Pulmonary artery endothelial cell (primary cell): Measurements from ENCODE around the gene PEX5L. TPM values are rescaled to one million over a fixed set of nuclear protein-coding genes. Genes with fewer than 3 reads are reported as not detected.
"Not testable (repeated sequence)": the region's sequence is repeated elsewhere in the genome, so short reads cannot be mapped to it uniquely, and the experiment has no call there.

Source experiments
- DNase-seq: peaks from one replicate; pipeline ENCODE4 v3.0.0-alpha.2; 2011; ENCODE audit warnings: low read depth, low spot score
- total RNA-seq: library from RNA; depleted of rRNA; stranded (reverse); fragments of >200 nt; gene quantifications from 2 replicates; pipeline ENCODE4 v1.2.3, GENCODE V29; 2014

The PEX5L gene, protein sequence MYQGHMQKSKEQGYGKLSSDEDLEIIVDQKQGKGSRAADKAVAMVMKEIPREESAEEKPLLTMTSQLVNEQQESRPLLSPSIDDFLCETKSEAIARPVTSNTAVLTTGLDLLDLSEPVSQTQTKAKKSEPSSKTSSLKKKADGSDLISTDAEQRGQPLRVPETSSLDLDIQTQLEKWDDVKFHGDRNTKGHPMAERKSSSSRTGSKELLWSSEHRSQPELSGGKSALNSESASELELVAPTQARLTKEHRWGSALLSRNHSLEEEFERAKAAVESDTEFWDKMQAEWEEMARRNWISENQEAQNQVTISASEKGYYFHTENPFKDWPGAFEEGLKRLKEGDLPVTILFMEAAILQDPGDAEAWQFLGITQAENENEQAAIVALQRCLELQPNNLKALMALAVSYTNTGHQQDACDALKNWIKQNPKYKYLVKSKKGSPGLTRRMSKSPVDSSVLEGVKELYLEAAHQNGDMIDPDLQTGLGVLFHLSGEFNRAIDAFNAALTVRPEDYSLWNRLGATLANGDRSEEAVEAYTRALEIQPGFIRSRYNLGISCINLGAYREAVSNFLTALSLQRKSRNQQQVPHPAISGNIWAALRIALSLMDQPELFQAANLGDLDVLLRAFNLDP
- not detected in 2 replicates for total RNA-seq

DNA sequence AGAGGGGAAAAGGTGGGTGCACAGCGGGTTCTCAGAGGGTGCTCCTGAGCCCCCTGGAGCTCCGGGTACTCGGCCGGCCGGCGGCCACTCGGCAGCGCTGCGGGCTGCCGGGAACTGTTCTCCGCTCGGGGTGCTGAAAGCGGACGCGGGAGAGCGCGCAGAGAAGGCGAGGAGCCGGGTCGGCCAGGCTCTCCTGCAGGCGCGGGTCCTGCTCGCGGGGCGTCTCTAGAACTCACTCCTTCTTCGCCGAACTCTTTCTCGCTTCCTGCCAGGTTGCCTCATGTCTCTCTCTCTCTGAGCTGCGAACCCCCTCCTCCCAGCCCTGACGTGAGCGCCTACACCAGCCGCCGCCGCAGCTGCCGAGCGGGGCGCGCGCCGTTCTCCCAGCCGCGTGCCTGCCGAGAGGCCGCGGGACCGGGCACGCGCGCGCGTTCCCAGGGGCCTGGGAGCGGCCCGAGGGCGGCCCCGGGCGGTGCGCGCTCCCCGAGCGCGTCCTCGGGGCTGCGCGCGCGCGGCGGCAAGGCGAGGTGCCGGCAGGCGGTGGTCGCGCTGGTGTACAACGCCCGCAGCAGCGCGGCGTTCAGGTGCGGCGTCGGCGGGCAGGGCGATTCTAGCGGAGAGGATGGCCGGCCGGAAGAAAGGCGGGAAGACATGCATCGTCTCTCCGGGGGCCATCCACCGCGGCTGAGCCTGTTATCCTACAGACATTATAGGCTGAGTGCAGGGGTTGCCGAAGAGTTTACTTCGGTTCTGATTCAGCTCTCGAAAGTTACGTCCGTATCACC, at the start of gene PEX5L:
Gene PEX5L, minus strand, starts transcription at position 267 of the 785 bp plus-strand sequence. CDS start 338 bp downstream, outside the sequence.
- DNase-seq = no peak

DNA sequence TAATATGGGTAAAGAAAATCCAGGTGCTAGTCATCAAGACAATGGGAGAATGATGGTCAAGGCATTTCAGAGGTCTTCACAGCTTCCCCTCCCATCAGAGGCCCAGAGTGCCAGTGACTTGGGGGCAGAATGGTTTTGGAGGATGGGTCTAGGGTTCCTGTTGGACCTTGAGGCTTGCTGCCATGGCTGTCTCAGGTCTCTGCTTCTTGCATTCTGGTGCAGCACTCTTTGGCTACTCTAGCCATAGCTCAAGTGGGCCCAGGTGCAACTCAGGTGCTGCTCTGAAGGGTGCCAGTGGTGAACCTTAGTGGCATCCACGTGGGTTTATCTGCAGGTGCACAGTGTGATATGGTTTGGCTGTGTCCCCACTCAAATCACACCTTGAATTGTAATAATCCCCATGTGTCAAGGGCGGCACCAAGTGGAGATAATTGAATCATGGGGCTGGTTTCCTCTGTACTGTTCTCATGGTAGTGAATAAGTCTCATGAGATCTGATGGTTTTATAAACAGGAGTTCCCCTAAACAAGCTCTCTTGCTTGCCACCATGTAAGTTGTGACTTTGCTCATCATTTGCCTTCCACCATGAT, 48.5 kb upstream of the PEX5L start:
- no peak for DNase-seq

DNA sequence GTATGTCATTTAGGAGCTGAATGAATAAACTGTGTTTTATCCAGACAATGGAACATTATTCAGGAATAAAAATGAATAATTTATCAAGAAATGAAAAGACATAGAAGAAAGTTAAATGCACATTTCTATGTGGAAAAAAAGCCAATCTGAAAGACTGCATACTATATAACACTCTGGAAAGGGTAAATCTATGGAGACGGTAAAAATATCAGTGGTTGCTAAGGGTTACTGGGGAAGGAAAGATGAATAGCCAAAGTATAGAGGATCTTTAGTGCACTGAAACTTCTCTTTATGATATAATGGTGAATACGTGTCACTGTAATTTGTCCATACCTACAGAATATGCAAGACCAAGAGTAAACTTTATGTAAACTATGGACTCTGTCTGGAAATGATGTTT, 46.0 kb upstream of the PEX5L start:
- DNase-seq = no peak

DNA sequence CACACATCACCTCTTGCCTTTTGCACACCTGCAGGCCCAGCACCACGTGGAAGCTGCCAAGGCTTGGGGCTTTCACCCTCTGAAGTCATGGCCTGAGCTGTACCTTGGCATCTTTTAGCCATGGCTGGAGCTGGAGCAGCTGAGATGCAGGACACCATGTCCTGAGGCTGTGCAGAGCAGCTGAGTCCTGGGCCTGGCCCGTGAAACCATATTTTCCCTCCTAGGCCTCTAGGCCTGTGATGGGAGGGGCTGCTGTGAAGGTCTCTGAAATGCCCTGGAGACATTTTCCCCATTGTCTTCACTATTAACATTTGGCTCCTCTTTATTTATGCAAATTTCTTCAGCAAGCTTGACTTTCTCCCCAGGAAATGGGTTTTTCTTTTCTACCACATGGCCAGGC, 41.9 kb upstream of the PEX5L start:
- DNase-seq = no peak

DNA sequence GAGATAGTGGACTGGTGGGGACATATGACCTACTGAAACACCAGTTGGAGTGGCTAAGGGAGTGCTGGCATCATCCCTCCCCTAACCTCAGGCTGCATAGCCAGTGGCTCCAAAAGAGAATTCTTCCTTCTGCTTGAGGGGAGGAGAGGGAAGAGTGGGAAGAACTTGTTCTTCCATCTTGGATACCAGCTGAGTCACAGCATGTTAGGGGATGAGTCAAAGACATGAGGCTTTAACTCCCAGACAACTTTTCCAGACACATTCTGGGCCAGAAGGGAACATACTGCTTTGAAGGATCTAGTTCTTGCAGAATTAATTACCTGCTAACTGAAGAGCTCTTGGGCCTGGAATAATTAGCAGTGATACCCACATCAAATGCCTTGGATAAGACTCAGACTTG, 36.8 kb upstream of the PEX5L start:
- no peak for DNase-seq

DNA sequence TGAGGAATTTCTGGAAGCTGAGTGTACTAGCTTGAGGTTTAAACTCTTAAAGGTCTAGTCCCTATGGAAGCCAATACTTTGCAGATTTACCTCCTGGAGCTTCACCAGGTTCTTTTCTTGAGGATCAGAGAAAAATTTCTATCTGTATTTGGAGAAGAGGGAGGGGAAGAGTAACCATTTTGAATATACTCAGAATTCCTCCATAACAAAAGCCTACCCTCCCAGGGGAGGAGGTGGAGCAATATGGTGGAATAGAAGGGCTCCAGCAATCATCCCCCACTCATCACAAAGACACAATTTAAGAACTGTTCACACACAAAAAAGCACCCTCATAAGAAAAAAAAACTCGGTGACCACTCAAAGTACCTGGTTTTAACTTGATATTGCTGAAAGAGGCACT, 36.0 kb upstream of the PEX5L start:
- DNase-seq = no peak

DNA sequence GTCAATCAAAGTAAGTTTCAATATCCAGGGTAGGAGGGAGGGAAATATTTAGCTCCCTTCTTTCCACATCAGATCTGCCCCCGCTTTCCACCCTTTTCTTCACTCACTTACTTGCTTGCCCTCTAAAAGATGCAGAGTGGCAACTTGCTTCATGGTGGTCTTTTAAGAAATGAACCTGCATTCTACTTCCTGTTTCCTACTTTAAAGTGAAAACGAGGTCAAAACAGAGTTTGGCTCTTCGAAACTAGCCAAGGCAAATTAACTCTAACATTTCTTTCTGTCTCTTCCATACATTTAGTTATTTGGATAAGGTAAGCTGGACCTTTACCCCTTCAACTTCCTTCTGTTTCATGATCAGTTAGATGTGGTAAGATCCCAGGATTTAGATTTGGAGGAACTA, 34.2 kb upstream of the PEX5L start:
- no peak for DNase-seq

DNA sequence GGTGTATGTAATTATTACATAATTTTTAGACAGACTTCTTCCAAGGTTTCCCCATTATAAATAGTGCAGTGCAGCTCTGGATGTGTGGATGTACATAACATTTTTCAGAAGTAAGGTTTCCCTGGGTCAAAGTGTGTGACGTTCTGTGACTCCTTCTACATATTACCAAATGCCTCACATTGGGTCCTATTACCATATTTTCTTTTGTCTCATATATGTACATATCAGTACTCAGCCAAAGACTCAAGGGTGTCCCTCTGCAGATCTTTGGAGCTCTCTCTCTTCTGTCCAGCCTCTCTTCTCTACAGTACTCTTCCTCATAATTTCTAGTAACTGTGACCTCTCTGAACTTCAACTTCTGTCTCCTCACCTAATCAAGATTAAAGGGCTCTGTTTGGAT, 31.3 kb upstream of the PEX5L start:
- DNase-seq = no peak

DNA sequence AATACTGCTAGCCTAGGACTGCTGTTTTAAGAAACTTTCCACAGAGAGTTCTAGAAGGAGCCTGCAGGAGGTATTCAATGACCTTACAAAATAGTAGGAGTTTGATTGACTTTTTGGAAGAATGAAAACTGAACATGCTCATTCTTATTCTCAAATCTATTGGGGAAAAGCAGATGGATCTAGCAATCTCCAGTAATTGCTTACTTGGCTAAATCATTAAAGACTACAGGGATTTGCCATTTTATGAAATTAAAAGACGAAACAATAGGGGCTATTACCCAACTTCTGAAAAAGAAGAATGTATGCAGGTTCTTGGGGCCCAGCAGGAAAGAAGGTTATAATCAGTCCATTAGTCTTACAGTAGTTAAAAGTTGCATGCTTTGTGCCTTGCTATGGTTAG, 29.9 kb upstream of the PEX5L start:
- no peak for DNase-seq

DNA sequence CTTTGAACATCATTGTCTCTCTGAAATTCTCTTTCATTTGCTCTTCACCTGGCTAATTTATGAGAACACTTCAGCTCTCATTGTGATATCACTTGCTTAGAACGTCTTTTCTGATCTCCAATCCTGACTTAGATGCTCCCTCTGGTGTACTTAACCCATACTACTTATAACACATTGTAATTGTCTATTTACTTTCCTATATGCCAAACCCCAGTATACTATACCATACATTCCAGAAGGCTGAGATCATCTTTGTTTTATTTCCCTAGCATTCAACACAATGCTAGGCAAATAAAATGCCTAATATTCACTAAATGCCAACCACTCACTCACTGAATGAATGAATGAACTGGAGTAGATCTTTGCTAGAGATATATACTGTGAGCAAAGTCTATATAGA, 27.0 kb upstream of the PEX5L start:
- DNase-seq = no peak

DNA sequence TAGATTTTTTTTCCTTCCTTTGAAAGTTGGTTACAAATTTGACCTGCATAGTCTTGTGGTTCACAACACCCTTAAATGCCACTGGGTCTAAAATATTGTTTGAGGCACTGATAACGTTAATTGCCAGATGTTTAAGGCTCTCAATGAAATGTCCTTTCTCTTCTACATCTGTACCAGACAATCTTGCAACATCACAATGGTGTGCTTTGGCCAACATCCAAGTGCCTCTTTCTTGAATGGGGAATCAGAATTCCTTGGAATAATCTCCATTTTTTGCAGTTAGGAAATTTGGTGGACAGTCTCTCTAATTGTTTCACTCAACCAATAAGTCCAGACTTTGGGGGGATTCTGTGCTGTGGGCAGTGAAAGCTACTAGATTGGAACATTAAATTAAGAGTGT, 26.0 kb upstream of the PEX5L start:
- no peak for DNase-seq

DNA sequence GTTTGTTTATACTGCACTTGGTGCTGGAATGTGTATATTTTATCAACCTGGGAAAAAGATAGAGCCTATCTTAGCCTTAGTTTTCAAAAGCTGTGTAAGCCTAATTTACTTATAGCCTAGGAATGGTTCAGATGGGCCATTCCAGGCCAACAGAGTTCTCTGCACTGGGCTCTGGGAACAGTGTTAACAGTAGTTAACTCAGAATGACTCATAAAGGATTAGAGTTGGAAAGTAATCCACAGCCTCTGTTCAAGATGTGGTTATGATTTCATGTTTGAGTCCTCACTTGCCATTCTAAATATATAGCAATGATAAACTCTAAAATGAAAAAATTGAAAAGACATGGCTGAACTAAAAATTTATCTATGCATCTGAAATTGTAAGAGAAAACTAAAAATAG, 22.6 kb upstream of the PEX5L start:
- no peak for DNase-seq

DNA sequence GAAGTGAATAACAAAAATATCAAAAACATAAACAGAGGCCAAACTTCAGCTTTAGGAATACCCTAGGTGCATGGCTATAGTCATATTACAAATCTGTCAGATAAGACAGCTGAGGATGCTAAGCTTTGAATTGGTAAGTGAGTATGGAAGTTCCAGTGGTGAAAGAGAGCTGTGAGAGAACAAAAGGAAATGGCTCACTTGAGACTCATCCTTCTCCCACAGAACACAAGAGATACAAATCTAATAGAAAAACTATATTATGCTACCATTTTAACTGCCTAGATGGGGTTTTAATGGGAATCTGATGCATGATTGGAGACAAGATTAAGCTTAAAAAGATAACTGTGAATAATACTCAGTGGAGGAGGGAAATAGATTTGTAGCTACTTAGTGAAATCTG, 21.5 kb upstream of the PEX5L start:
- DNase-seq = no peak

DNA sequence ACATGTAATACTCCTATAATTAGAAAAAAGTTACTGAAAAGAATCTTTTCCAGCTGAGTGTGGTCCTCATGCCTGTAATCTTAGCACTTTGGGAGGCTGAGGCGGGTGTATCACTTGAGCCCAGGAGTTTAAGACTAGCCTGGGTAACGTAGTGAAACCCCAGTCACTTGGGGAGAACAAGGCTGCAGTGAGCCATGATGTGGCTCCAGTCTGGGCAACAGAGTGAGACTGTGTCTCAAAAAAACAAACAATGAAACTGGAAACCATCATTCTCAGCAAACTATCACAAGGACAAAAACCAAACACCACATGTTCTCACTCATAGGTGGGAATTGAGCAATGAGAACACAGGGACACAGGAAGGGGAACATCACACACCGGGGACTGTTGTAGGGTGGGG, 18.9 kb upstream of the PEX5L start:
- DNase-seq = not testable (repeated sequence)

DNA sequence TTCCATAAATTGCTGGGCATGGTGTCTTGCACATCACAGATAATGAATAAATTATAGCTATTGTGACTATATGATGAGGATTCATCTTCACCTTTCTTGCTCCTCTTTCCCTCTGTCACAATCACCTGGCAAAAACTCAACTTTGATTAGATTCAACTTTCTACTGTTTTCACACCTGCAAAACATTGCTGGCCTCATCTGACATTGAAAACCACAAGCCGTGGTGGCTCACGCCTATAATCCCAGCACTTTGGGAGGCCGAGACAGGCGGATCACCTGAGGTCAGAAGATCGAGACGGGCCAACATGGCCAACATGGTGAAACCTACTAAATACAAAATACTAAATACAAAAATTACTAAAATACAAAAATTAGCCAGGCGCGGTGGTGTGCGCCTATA, 12.7 kb upstream of the PEX5L start:
- DNase-seq = no peak

DNA sequence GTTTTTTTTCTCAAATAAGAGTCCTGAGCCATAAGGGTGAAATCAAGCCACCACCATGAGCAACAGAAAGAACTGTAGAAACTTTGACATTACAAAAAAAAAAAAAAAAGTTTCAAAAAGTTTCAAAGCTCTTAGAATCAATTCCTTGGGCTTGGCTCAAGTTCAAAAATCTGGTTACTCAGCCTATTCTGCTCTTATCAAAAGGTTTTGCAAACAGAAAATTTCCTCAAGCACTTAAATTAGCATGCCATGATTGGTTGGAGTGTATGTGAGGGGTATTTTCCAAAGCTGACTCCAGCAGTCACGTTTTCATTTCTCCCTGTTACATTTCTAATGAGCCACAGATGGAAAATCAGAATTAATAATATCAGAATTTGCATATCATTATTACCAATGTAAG, 12.1 kb upstream of the PEX5L start:
- DNase-seq = no peak

DNA sequence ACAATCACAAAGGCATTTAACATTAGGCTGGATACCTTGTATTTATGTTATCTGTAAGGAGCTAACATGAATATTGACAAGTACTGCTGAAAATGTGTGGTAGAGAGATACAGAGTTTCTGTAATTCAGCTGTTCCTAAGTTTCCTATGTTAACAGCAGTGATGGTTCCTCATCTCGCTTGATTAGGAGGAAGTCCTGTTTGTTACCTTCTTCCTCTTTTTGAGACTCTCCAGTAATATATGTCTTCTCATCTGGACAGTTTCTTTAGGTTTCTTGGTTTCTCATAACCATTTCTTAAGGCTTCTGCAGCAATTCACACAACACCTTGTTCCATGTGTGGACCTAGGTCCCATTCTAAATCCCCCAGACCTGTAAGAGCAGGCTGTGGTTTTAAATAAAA, 11.4 kb upstream of the PEX5L start:
- no peak for DNase-seq

DNA sequence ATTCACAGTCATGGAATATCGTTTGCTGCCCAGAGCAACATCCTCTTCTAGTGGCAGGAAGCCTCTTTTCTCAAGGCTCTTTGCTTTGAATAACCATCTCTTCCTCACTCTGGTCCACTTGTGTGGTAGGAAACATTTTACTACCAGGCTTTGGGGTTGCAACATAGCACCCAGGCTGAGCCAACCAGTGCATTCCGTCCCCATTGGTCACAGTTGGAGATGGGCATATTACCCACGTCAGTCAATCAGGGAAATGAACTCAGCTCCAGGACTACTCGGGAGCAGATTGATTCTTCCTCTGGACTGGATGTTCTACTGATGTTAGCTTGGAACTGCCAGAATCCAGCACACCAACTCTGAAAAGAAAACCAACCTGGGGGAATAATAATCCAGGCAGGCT, 4.2 kb upstream of the PEX5L start:
- DNase-seq = no peak

DNA sequence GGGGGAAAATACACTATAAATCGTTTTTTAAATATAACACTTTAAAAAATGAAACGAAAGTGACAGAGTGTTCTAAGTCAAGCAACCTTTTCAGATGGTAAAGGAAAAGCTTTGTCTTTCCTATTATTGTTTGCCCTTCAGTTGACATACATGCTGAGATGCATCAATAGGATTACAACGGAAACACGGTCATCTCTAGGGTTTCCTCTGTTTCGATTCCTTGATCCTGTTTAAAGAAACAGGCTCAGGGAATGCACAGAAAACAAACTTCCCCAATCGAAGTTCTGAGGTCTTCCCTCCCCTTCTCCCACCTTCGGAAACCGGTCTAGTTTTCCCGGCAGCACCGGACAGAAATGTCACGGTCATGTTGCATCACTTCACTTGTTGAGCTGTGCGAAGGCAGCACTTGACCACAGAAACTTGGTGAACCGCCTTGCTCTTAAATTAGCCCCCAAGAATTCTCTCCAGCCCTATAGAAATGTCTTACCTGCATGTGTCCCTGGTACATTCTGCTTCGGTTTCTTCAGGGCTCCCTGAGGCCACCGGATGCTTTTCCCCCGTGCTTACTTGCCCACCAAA, 556 bp downstream of the PEX5L start:
- DNase-seq = no peak

DNA sequence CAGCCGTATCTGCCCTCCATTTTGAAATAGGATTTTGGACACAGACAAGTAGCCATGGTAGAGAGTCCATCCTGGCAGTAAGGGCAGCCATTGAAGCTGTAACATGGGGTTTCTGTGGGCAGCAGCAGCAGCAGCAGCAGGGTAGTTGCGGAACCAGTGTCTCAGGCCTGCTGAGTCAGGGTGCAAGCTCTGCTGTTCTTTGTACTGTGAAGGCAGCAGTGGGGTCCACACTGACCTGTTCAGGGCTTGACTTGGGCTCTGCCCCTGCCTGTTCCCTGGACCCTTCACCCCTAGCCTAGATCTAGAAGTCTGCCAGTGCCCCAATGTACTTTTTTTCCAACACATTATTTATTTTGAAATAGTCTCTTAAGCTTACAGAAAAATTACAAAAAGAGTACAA, 9.7 kb downstream of the PEX5L start:
- no peak for DNase-seq

DNA sequence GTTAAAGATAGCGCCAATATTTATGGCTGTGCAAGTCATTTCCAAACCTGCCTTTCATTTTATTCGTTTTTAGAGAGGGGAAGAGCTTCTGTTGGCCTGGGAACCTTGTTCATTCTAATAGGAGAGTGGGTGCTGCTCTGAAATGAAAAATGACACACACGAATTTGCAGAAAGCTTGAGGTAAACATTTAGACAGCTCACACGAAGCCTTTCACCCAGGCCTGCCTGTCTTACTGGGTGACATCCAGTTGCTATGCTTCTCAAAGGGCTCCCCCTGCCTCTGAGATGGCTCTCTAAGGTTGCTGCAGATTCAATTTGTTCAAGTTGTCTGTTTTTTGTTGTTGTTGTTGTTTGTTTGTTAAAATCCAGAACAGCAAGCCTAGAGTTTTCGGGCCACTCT, 18.2 kb downstream of the PEX5L start:
- no peak for DNase-seq

DNA sequence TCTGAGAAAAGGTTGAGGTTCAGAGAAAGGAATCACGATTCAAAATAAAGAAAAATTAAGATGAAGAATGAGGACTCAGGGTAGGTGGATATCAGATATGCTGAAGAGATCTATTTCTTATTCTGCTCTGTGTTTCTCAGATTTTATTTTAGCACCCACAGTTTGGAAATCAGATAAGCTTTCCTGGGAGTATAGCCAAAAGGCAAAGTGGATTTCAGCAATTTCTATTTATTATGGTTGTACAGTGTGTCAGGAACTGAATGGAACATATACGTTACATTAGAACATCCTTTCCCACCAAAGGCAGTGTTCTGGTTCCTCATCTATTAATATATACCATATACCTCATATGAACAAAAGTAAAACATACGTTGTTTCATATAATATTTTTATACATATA, 18.9 kb downstream of the PEX5L start:
- DNase-seq = no peak
